ENCODE data around the gene FLT3. TPM values are rescaled to one million over a fixed set of nuclear protein-coding genes. Genes with fewer than 3 reads are reported as not detected.
"Not testable (repeated sequence)": the region's sequence is repeated elsewhere in the genome, so short reads cannot be mapped to it uniquely, and the experiment has no call there.

The FLT3 gene
- total RNA-seq, 2 experiments from 2014 or later: 0.09 to 0.12 TPM

DNA sequence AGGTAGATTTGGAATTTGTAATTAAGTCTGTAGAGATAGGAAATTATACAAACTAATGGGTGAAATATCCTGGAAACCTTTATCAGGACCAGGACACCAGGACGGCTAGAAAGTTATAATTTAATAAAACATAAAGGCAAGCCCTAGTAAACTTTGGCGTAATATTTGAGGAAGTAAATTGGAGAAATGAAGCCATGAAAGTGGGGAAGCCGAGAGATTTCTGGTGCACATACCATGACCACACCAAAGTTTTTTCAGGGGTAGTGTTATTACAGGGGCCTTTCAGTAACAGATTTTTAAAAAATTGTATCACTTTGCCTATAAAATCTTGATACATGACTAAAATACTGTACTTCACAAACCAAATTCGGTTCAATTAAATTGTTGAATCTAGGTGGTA is 57.2 kb downstream of the FLT3 start:
- H3K4me1 Mint-ChIP-seq: peaks cover 8% of the 10 kb centered on the region
- H3K9me3 Mint-ChIP-seq (ENCODE audit: low read depth): no peaks in the 10 kb centered on the region
- intact Hi-C loops (cut with DNase I, micrococcal nuclease): no loop called here
- no peak for ATAC-seq
- DNase-seq: no peak
- H3K27ac Mint-ChIP-seq: no peak overlapping the region
- H3K27me3 Mint-ChIP-seq: peaks cover 11% of the 10 kb centered on the region
- CTCF ChIA-PET: interaction anchor here (0.5 kb wide), 1 partner anchor 116 kb away, joined by 3 read pairs; no protein-coding TSS in a partner anchor
- no peaks in the 10 kb centered on the region for H3K36me3 Mint-ChIP-seq (ENCODE audit: low read depth)
- POLR2A ChIA-PET: no interaction called here
- no peak overlapping the region for H3K4me3 Mint-ChIP-seq

DNA sequence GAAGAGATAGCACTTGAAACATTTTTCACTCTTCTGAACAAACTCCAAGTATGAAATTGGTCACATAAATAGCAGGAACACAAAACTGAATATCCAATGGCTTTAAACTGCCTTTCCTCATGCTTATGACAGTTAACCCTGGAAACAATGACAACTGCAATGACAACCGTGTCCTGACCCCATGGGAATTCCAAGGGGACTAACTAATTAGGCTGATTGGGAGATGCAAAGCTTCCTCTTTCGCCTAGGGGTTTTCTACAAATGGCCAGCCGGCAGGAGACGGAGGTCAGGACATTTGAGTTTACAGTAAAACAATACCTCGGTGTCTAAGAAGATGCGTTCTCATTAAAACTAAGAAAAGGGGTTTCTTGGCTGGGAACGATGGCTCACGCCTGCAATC is 58.9 kb downstream of the FLT3 start:
- no peak overlapping the region for H3K4me3 Mint-ChIP-seq
- no peaks in the 10 kb centered on the region for H3K36me3 Mint-ChIP-seq (ENCODE audit: low read depth)
- H3K4me1 Mint-ChIP-seq: peaks cover 2% of the 10 kb centered on the region
- H3K9me3 Mint-ChIP-seq (ENCODE audit: low read depth): no peaks in the 10 kb centered on the region
- ATAC-seq (no peak), DNase-seq (no peak)
- intact Hi-C loops (cut with DNase I, micrococcal nuclease): no loop called here
- ChIA-PET POLR2A (no interaction called here), CTCF (no interaction called here)
- H3K27ac Mint-ChIP-seq: no peak overlapping the region
- peaks cover 11% of the 10 kb centered on the region for H3K27me3 Mint-ChIP-seq

DNA sequence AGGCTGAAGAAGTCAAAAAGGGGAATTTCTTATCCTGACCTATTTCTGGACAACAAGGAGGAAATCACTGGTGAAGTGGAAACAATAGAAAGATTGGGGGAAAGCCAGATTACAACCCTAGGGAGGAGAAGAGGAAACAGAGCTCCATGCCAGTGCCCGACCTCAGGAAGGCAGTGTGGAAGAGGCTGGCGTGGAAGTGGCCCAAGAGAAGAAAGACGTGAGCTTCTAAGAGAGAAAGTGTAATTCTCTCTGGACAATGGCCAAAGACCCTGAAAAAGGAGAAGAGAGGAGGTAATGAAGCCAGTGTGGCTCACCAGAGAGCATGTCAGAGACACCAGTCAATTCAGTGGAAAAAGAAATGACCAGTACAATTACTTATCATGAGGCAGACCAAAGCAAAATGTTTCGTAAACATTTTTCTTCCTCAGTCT is 59.3 kb downstream of the FLT3 start:
- no peak overlapping the region for H3K4me3 Mint-ChIP-seq
- intact Hi-C loops (cut with DNase I, micrococcal nuclease): no loop called here
- DNase-seq: no peak
- CTCF ChIA-PET: no interaction called here
- H3K27me3 Mint-ChIP-seq: peaks cover 11% of the 10 kb centered on the region
- POLR2A ChIA-PET: no interaction called here
- ATAC-seq: no peak
- no peaks in the 10 kb centered on the region for H3K36me3 Mint-ChIP-seq (ENCODE audit: low read depth)
- H3K9me3 Mint-ChIP-seq (ENCODE audit: low read depth): no peaks in the 10 kb centered on the region
- peaks cover 2% of the 10 kb centered on the region for H3K4me1 Mint-ChIP-seq
- H3K27ac Mint-ChIP-seq: no peak overlapping the region

DNA sequence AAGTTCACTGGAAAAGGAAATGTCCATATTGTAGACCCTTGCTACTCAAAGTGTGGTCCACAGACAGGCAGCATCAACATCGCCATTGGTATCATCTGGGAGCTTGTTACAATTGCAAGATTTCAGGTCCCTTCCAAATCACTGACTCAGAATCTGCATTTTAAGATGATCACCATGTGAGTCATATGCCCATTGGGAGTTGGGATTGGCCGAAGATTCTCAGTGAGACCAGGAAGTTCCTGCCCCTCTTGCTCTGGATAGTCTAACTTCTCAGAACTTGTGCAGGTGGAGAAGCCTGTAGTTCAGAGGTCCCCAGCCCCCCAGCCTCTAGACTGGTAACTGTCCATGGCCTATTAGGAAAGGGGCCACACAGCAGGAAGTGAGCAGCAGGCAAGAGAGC is 63.0 kb downstream of the FLT3 start:
- ChIA-PET CTCF (no interaction called here), POLR2A (no interaction called here)
- Mint-ChIP-seq H3K9me3 (ENCODE audit: low read depth) (no peaks in the 10 kb centered on the region), H3K36me3 (ENCODE audit: low read depth) (no peaks in the 10 kb centered on the region), H3K4me1 (peaks cover 2% of the 10 kb centered on the region), H3K27ac (no peak overlapping the region), H3K27me3 (peaks cover 14% of the 10 kb centered on the region), H3K4me3 (no peak overlapping the region)
- intact Hi-C loops (cut with DNase I, micrococcal nuclease): no loop called here
- DNase-seq (peak; percentile 28), ATAC-seq (peak; percentile 78)

DNA sequence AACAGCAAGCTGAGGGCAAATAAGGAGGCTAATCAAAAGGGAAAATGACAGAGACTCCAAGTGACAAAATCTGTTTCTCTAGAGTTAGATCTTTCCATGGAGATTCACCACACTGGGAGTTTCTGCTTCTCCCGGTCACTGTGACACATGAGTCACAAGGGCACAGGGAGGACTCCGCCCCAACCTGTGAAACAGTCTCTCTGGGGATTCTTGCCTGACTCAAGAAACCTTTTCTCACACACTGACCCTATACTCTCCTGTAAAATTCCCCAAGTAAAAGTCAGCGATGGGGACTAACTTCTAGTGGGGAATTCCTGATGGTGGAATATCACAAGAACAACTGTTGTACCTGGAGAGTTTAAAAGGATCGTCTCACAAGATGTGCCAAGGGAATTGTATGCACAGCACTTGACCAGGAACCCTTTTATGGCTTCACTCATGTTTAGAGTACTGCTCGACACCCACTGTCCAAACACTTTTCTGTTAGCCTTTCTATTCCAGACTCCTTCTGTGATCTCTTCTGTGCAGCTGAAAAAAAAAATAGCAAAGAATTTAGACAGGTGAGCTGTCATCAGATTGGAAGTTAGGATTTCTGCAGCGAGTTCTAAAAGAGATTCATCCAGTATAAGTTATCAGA is 65.1 kb downstream of the FLT3 start:
- H3K4me1 Mint-ChIP-seq: peaks cover 2% of the 10 kb centered on the region
- H3K9me3 Mint-ChIP-seq (ENCODE audit: low read depth): no peaks in the 10 kb centered on the region
- H3K27me3 Mint-ChIP-seq: peaks cover 17% of the 10 kb centered on the region
- no peak overlapping the region for H3K4me3 Mint-ChIP-seq
- POLR2A ChIA-PET: no interaction called here
- CTCF ChIA-PET: no interaction called here
- intact Hi-C loops (cut with DNase I, micrococcal nuclease): no loop called here
- DNase-seq (no peak), ATAC-seq (no peak)
- H3K27ac Mint-ChIP-seq: no peak overlapping the region
- H3K36me3 Mint-ChIP-seq (ENCODE audit: low read depth): no peaks in the 10 kb centered on the region

DNA sequence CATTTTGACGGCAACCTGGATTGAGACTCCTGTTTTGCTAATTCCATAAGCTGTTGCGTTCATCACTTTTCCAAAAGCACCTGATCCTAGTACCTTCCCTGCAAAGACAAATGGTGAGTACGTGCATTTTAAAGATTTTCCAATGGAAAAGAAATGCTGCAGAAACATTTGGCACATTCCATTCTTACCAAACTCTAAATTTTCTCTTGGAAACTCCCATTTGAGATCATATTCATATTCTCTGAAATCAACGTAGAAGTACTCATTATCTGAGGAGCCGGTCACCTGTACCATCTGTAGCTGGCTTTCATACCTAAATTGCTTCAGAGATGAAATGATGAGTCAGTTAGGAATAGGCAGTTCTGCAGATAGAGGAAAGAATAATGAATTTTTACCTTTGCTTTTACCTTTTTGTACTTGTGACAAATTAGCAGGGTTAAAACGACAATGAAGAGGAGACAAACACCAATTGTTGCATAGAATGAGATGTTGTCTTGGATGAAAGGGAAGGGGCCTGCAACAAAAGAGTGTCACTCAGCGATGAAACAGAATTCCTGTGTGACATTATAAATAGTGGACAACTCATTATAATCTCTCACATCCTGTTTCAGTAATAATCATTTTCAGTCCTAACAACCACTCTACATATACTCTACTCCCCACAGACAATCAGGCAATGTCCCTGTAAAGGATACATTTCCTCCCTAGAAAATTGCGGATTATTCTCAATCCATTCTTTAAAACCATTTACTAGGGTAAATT is 66.3 kb downstream of the FLT3 start:
- intact Hi-C loops (cut with DNase I, micrococcal nuclease): no loop called here
- no peak overlapping the region for H3K4me3 Mint-ChIP-seq
- H3K27ac Mint-ChIP-seq: no peak overlapping the region
- ATAC-seq (no peak), DNase-seq (no peak)
- CTCF ChIA-PET: no interaction called here
- H3K36me3 Mint-ChIP-seq (ENCODE audit: low read depth): no peaks in the 10 kb centered on the region
- peaks cover 15% of the 10 kb centered on the region for H3K27me3 Mint-ChIP-seq
- POLR2A ChIA-PET: no interaction called here
- H3K9me3 Mint-ChIP-seq (ENCODE audit: low read depth): no peaks in the 10 kb centered on the region
- H3K4me1 Mint-ChIP-seq: peaks cover 2% of the 10 kb centered on the region

DNA sequence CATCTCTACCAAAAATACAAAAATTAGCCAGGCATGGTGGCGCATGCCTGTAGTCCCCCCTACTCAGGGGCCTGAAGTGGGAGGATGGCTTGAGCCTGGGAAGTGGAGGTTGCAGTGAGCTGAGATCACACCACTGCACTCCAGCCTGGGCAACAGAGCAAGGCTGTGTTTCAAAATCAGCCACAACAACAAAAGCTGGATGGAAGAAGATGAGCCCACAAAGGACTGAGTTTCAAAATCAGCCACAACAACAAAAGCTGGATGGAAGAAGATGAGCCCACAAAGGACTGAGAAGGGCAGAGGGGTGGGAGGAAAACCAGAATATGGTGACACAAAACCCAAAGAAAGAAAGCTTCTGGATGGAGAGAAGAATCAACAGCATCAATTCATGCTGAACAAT is 67.9 kb downstream of the FLT3 start:
- not testable (repeated sequence) for H3K4me1 Mint-ChIP-seq

DNA sequence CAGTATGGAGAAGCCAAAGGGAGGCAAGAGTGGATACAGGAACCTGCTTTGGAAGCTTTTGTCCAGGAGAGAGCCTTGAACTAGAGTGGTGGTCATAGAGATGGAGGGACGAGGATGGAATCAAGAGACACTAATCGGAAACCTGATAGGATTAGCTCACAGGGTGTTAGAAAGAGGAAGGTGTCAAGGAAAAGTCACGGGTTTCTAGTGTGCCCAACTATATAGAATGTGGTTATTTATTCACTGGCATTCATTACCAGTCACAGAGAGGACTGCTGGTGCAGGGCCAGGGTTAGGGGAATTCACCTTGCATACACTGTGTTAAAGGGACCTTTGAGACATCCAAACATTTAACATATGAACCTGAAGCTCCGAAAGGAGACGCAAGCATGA is 68.5 kb downstream of the FLT3 start:
- intact Hi-C loops (cut with DNase I, micrococcal nuclease): no loop called here
- H3K27ac Mint-ChIP-seq: no peak overlapping the region
- DNase-seq (no peak), ATAC-seq (no peak)
- no peak overlapping the region for H3K4me3 Mint-ChIP-seq
- peaks cover 15% of the 10 kb centered on the region for H3K27me3 Mint-ChIP-seq
- ChIA-PET POLR2A (no interaction called here), CTCF (interaction anchor here (0.6 to 1.0 kb wide), 3 partner anchors 23 to 263 kb away, joined by 3 to 5 read pairs (median 3); no protein-coding TSS in a partner anchor)
- no peaks in the 10 kb centered on the region for H3K9me3 Mint-ChIP-seq (ENCODE audit: low read depth)
- H3K4me1 Mint-ChIP-seq: peaks cover 4% of the 10 kb centered on the region
- no peaks in the 10 kb centered on the region for H3K36me3 Mint-ChIP-seq (ENCODE audit: low read depth)

More for the DNA sequence above, 67.9 kb downstream of the FLT3 start:
- H3K36me3 Mint-ChIP-seq (ENCODE audit: low read depth); DNase-seq; intact Hi-C loops (cut with DNase I, micrococcal nuclease); POLR2A ChIA-PET; H3K4me3 Mint-ChIP-seq; ATAC-seq; H3K27ac Mint-ChIP-seq; H3K9me3 Mint-ChIP-seq (ENCODE audit: low read depth): not testable (repeated sequence)
- peaks cover 15% of the 10 kb centered on the region for H3K27me3 Mint-ChIP-seq
- CTCF ChIA-PET: interaction anchor here (0.6 kb wide), 2 partner anchors 206 to 262 kb away, joined by 3 read pairs; no protein-coding TSS in a partner anchor

DNA sequence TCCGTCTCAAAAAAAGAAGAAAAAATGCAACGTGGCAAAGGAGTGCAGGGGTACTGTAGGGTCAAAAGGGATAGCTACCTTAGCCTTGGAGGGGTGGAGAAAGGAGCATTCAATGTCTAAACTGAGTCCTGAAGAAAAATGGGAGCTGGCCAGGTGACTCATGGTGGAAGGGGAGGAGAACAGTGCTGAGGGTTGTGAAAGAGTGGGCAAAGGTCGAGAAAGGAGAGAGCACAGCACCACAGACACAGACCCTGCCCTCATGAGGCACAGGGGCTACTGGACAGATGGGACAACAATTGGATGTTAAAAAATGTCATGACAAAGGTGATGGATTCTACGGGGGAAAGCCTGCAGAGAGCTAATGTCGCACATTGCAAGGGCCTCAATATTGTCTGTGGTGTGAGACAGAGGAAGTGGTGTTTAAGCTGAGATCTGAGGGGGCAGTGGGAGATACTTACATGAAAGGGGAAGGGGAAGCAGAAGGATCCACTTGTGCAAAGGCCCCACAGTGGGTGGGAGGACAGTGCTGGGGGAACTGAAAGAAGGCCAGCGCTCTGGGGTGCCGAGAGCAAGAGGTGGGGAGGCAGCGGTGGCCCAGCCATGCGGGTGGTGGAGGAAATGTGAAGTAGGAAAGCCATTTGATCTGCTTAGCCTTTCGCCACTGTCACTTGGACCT is 69.0 kb downstream of the FLT3 start:
- Mint-ChIP-seq H3K9me3 (ENCODE audit: low read depth) (no peaks in the 10 kb centered on the region), H3K4me1 (peaks cover 4% of the 10 kb centered on the region), H3K27ac (no peak overlapping the region), H3K36me3 (ENCODE audit: low read depth) (no peaks in the 10 kb centered on the region), H3K27me3 (peaks cover 15% of the 10 kb centered on the region), H3K4me3 (no peak overlapping the region)
- ChIA-PET POLR2A (interaction anchor here (0.7 kb wide), 1 partner anchor 835 kb away, joined by 6 read pairs; no protein-coding TSS in a partner anchor), CTCF (interaction anchor here (0.6 to 1.0 kb wide), 2 partner anchors 24 to 196 kb away, joined by 3 to 5 read pairs; no protein-coding TSS in a partner anchor)
- ATAC-seq: no peak
- no peak for DNase-seq
- intact Hi-C loops (cut with DNase I, micrococcal nuclease): no loop called here

DNA sequence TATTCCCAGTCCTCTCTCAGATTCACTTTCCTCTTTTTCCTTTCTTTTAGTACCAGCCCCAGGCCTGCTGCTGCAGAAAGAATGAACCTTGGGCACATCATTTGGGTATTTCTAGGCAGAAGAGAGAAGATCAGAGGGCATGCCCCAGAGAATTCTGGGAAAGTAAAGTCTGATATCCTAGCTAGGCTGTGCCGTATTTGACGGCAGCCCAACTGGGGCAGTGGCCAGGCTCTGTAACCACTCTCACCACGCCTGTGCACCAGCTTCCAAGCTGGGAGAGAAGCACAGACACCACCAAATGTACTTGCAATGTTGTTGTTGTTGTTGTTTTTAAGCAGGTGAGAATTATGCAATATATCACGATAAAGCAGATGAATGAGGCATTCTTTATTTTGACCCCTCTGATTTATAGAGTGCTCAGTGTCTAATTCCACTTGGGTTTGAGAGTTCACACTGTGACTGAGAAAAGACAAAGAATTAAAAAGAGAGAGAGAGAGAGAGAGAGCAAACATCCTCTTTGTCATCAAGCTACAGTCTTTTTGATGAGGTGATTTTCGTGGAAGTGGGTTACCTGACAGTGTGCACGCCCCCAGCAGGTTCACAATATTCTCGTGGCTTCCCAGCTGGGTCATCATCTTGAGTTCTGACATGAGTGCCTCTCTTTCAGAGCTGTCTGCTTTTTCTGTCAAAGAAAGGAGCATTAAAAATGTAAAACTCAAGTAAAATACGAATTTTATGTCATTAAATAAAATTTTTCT is 72.6 kb downstream of the FLT3 start:
- ChIA-PET CTCF (interaction anchor here (1.0 kb wide), 1 partner anchor 201 kb away, joined by 4 read pairs; no protein-coding TSS in a partner anchor), POLR2A (no interaction called here)
- peak; percentile 11 for DNase-seq
- peaks cover 4% of the 10 kb centered on the region for H3K4me1 Mint-ChIP-seq
- no peaks in the 10 kb centered on the region for H3K36me3 Mint-ChIP-seq (ENCODE audit: low read depth)
- intact Hi-C loops (cut with DNase I, micrococcal nuclease): no loop called here
- no peak overlapping the region for H3K27ac Mint-ChIP-seq
- ATAC-seq: no peak
- no peak overlapping the region for H3K4me3 Mint-ChIP-seq
- no peaks in the 10 kb centered on the region for H3K9me3 Mint-ChIP-seq (ENCODE audit: low read depth)
- H3K27me3 Mint-ChIP-seq: peaks cover 13% of the 10 kb centered on the region

DNA sequence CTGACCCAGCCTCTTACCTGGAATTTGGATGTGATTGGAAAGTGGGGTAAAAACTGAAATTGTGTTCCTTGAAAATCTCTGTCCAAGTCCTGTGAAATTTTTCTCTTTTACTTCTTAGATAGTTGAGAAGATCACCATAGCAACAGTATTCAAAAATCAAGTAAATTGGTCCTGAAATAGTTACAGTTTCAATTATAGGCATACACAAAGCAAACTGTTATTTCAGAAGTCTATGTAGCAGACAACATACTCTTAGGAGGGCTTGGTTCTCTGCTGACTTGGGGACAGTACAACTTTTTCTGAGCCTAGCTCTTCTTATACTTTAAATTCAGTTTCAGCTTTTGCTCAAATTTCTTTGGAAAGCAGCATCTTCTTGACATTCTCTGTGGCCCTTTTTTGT is 73.3 kb downstream of the FLT3 start:
- no peaks in the 10 kb centered on the region for H3K36me3 Mint-ChIP-seq (ENCODE audit: low read depth)
- intact Hi-C loops (cut with DNase I, micrococcal nuclease): no loop called here
- ATAC-seq (no peak), DNase-seq (no peak)
- no peaks in the 10 kb centered on the region for H3K9me3 Mint-ChIP-seq (ENCODE audit: low read depth)
- ChIA-PET POLR2A (no interaction called here), CTCF (no interaction called here)
- H3K4me3 Mint-ChIP-seq: no peak overlapping the region
- H3K4me1 Mint-ChIP-seq: peaks cover 4% of the 10 kb centered on the region
- no peak overlapping the region for H3K27ac Mint-ChIP-seq
- H3K27me3 Mint-ChIP-seq: peaks cover 13% of the 10 kb centered on the region
